B cell (primary cell): ENCODE results near the gene RRP15. TPM values are rescaled to one million over a fixed set of nuclear protein-coding genes. Genes with fewer than 3 reads are reported as not detected.

Experiments
- ATAC-seq: fragments of 200-7000 bp; cut with Tn5 transposase; one replicate; pipeline ENCODE4 v1.10.0; 2021; ENCODE audit warnings: low read depth, mild to moderate bottlenecking, moderate number of reproducible peaks, moderate library complexity
- CTCF ChIA-PET: fragments of 350-600 bp; sonication (Branson Sonifier 250); formaldehyde crosslinking; loops from one replicate; lab custom pipeline; 2021; ENCODE audit warnings: antibody characterized with exemption, inconsistent platforms; lab: Charles Lee
- POLR2A ChIA-PET: fragments of 350-600 bp; sonication (Branson Sonifier 250); formaldehyde crosslinking; loops from one replicate; lab custom pipeline; 2021; ENCODE audit warnings: antibody characterized with exemption; lab: Charles Lee
- DNase-seq: peaks from one replicate; pipeline ENCODE4 v3.0.0; 2013
- H2AFZ ChIP-seq: 2 replicates; pipeline ENCODE4 v1.6.1; 2012; ENCODE audit warnings: mild to moderate bottlenecking, low read depth, low read length; ENCODE audit not compliant: insufficient read depth, poor library complexity, severe bottlenecking
- H3K27ac ChIP-seq, 2 donors: 1 replicate in 1 of 2; 2 replicates in 1 of 2; pipeline ENCODE4 v1.5.1; 2012 to 2013; ENCODE audit warnings: low read length in 2 of 2, mild to moderate bottlenecking in 2 of 2, moderate library complexity in 1 of 2
- H3K27me3 ChIP-seq, 4 experiments: fragments of 200-600 bp in 1 of 4; sonication (generic) in 1 of 4; replicated peaks in 1 of 4; 1 replicate in 2 of 4; 2 replicates in 2 of 4; pipeline versions ENCODE4 v1.6.1 to v1.7.0; 2013 to 2016; ENCODE audit warnings: low read length in 3 of 4, mild to moderate bottlenecking in 2 of 4, mixed read lengths in 1 of 4, moderate library complexity in 1 of 4; ENCODE audit not compliant: insufficient read depth in 4 of 4, control insufficient read depth in 3 of 4; ENCODE audit errors: control extremely low read depth in 1 of 4
- H3K36me3 ChIP-seq, 2 experiments: replicated peaks in 1 of 2; 1 replicate in 1 of 2; 2 replicates in 1 of 2; pipeline versions ENCODE4 v1.6.1 to v1.7.1; 2013; ENCODE audit warnings: low read length in 1 of 2; ENCODE audit not compliant: insufficient read depth in 2 of 2, control insufficient read depth in 1 of 2; ENCODE audit errors: control extremely low read depth in 1 of 2, extremely low read depth in 1 of 2
- H3K4me1 ChIP-seq, 2 donors: fragments of 200-600 bp in 1 of 2; sonication (generic) in 1 of 2; 1 replicate in 1 of 2; 2 replicates in 1 of 2; pipeline versions ENCODE4 v1.5.1 to v1.6.1; 2013 to 2017; ENCODE audit warnings: low read length in 2 of 2; ENCODE audit not compliant: control insufficient read depth in 2 of 2, insufficient read depth in 2 of 2
- H3K4me2 ChIP-seq: replicated peaks from 2 replicates; pipeline ENCODE3; 2012; ENCODE audit warnings: mild to moderate bottlenecking, low read depth, low read length; ENCODE audit not compliant: poor library complexity, severe bottlenecking
- H3K4me3 ChIP-seq, 5 experiments: fragments of 200-600 bp in 1 of 5; sonication (generic) in 1 of 5; 1 replicate in 3 of 5; 2 replicates in 2 of 5; pipeline versions ENCODE4 v1.5.1 to v1.7.0; 2011 to 2016; ENCODE audit warnings: low read length in 4 of 5, mild to moderate bottlenecking in 4 of 5, low read depth in 2 of 5, control low read depth in 1 of 5, moderate library complexity in 1 of 5; ENCODE audit not compliant: insufficient read depth in 1 of 5; ENCODE audit errors: control extremely low read depth in 1 of 5, extremely low read depth in 1 of 5
- H3K79me2 ChIP-seq: fragments of 200-600 bp; sonication (generic); one replicate; pipeline ENCODE4 v1.6.0; 2016; ENCODE audit warnings: low read length; ENCODE audit not compliant: control insufficient read depth, insufficient read depth
- H3K9ac ChIP-seq: fragments of 200-600 bp; sonication (generic); 2 replicates; pipeline ENCODE4 v1.6.1; 2017; ENCODE audit warnings: mild to moderate bottlenecking, low read length, moderate library complexity
- H3K9me3 ChIP-seq, 3 donors: one replicate each; pipeline versions ENCODE4 v1.6.1 to v1.7.1; 2013; ENCODE audit warnings: low read length in 2 of 3; ENCODE audit not compliant: control insufficient read depth in 2 of 3, insufficient read depth in 1 of 3; ENCODE audit errors: control extremely low read depth in 1 of 3
- H4K20me1 ChIP-seq: 2 replicates; pipeline ENCODE4 v1.6.0; 2012; ENCODE audit warnings: mild to moderate bottlenecking, low read length; ENCODE audit not compliant: insufficient read depth, control insufficient read depth, poor library complexity, severe bottlenecking
- H3K27ac Mint-ChIP-seq: one replicate; pipeline ENCODE4 v1.8.0; 2021; ENCODE audit warnings: mixed read lengths
- H3K27me3 Mint-ChIP-seq: one replicate; pipeline ENCODE4 v1.8.0; 2021; ENCODE audit warnings: mixed read lengths
- H3K4me1 Mint-ChIP-seq: one replicate; pipeline ENCODE4 v1.8.0; 2021; ENCODE audit warnings: mixed read lengths
- H3K4me3 Mint-ChIP-seq: one replicate; pipeline ENCODE4 v1.8.0; 2021; ENCODE audit warnings: mixed read lengths
- H3K9me3 Mint-ChIP-seq: one replicate; pipeline ENCODE4 v1.8.0; 2022; ENCODE audit warnings: mixed read lengths; ENCODE audit not compliant: insufficient read depth
- CTCF ChIP-seq: fragments of 200-600 bp; IDR thresholded peaks from one replicate; pipeline ENCODE4 v1.8.0; 2022; ENCODE audit warnings: antibody characterized with exemption, mild to moderate bottlenecking
- EZH2 ChIP-seq: IDR thresholded peaks from 2 replicates; pipeline ENCODE4 v1.6.1; 2012; ENCODE audit warnings: borderline replicate concordance, low read depth, mild to moderate bottlenecking, moderate library complexity, low read length; ENCODE audit not compliant: insufficient read depth, poor library complexity, severe bottlenecking
- WGBS: methylation state at CpG from one replicate; pipeline ENCODE4 v1.1.5; 2013; ENCODE audit warnings: missing lambda C conversion rate; ENCODE audit not compliant: insufficient coverage; 5-methylcytosine and 5-hydroxymethylcytosine counted together
- intact Hi-C: fragments of 100-400 bp; cut with micrococcal nuclease; formaldehyde crosslinking; loops from one replicate; pipeline ENCODE4 v1.10.0; 2022
- polyA plus RNA-seq: library from polyadenylated mRNA; depleted of rRNA; stranded (reverse); fragments of >200 nt; gene quantifications from 2 replicates; pipeline ENCODE4 v1.2.3, GENCODE V29; 2012
- total RNA-seq, 2 donors: library from RNA; stranded (reverse); fragments of 120-200 nt in 1 of 2; gene quantifications; 1 replicate in 1 of 2; 2 replicates in 1 of 2; pipeline versions ENCODE4 v1.2.3 to v1.2.4, GENCODE V29; 2013 to 2022

RRP15 gene
- total and polyA plus RNA-seq, 2 donors (not counting 1 experiment from before 2014, with no cell fraction given): 1.3 to 20.2 TPM

GRCh38 chr1:218349348-218350034, 64.4 kb downstream of the RRP15 start:
- no peak overlapping the region for H3K9ac ChIP-seq
- Mint-ChIP-seq H3K27ac (peak overlapping the region; percentile 70), H3K9me3 (no peaks in the 10 kb centered on the region), H3K4me1 (peaks cover 51% of the 10 kb centered on the region), H3K27me3 (no peaks in the 10 kb centered on the region), H3K4me3 (peak overlapping the region; percentile 59)
- intact Hi-C loops: loop anchor here (2.0 to 10.0 kb wide), 5 partner anchors 19 to 823 kb away; partner anchors contain the start of gene LYPLAL1
- ATAC-seq (no peak), DNase-seq (no peak)
- peak overlapping the region; percentile 52 for H2AFZ ChIP-seq
- no peaks in the 10 kb centered on the region for H3K36me3 ChIP-seq
- H3K4me1 ChIP-seq: peaks cover 40 to 46% of the 10 kb centered on the region in 2 donors
- POLR2A ChIA-PET: no interaction called here
- no peaks in the 10 kb centered on the region for H3K79me2 ChIP-seq
- CTCF ChIA-PET: interaction anchor here (1.6 to 2.0 kb wide), 2 partner anchors 11 to 19 kb away, joined by 6 to 7 read pairs; no protein-coding TSS in a partner anchor
- peak overlapping the region in 1 of 2 donors; percentile 75 for H3K27ac ChIP-seq
- H3K9me3 ChIP-seq: no peaks in the 10 kb centered on the region
- H3K27me3 ChIP-seq: no peaks in the 10 kb centered on the region
- H4K20me1 ChIP-seq: no peaks in the 10 kb centered on the region
- peak overlapping the region in 2 of 5 experiments; percentile 0 to 18 for H3K4me3 ChIP-seq
- TF ChIP-seq CTCF (no peak), EZH2 (no peak)
- 93% methylated on average over 4 of the region's 5 CpGs for WGBS
- H3K4me2 ChIP-seq: peak overlapping the region; percentile 72

GRCh38 chr1:218350035-218350525, 65.0 kb downstream of the RRP15 start:
- ChIA-PET CTCF (interaction anchor here (0.8 to 2.0 kb wide), 3 partner anchors 14 to 20 kb away, joined by 3 to 7 read pairs (median 4); no protein-coding TSS in a partner anchor), POLR2A (no interaction called here)
- H3K27me3 ChIP-seq: no peaks in the 10 kb centered on the region
- peak overlapping the region; percentile 11 to 75 for H3K27ac ChIP-seq
- no peak overlapping the region for H3K9ac ChIP-seq
- peak; percentile 42 for DNase-seq
- H3K4me3 Mint-ChIP-seq: peak overlapping the region; percentile 59
- H3K4me3 ChIP-seq: peak overlapping the region in 2 of 5 experiments; percentile 0 to 18
- no peak for ATAC-seq
- H3K79me2 ChIP-seq: no peaks in the 10 kb centered on the region
- TF ChIP-seq CTCF (no peak), EZH2 (no peak)
- H3K4me1 Mint-ChIP-seq: peaks cover 51% of the 10 kb centered on the region
- intact Hi-C loops: loop anchor here (2.0 kb wide), 1 partner anchor 19 kb away; no protein-coding TSS in a partner anchor
- H3K9me3 ChIP-seq: no peaks in the 10 kb centered on the region
- peak overlapping the region; percentile 52 for H2AFZ ChIP-seq
- no peaks in the 10 kb centered on the region for H3K9me3 Mint-ChIP-seq
- H3K27me3 Mint-ChIP-seq: no peaks in the 10 kb centered on the region
- no peaks in the 10 kb centered on the region for H4K20me1 ChIP-seq
- peaks cover 34 to 40% of the 10 kb centered on the region in 2 donors for H3K4me1 ChIP-seq
- WGBS: 100% methylated on average over 1 of the region's 7 CpGs
- peak overlapping the region; percentile 70 for H3K27ac Mint-ChIP-seq
- H3K4me2 ChIP-seq: peak overlapping the region; percentile 72
- no peaks in the 10 kb centered on the region for H3K36me3 ChIP-seq
